22Rv1 (cell line): ENCODE measurements around the gene PLAAT3.

Experiments
- CTCF ChIP-seq: fragments of 450-650 bp; IDR thresholded peaks from 2 replicates; pipeline ENCODE4 v1.5.1; 2017; ENCODE audit warnings: mild to moderate bottlenecking
- ZFX ChIP-seq: fragments of 450-650 bp; IDR thresholded peaks from 2 replicates; pipeline ENCODE4 v1.6.1; 2017; ENCODE audit warnings: antibody characterized with exemption, borderline replicate concordance

- TF ChIP-seq CTCF (no peak), ZFX (no peak)
Measured at GRCh38 chr11:63643205-63643604, 29.0 kb upstream of the PLAAT3 start.
